GM23248 (cell line): ENCODE data around the gene MYH14.

Experiments
- EZH2 ChIP-seq: fragments of 200-600 bp; sonication (generic); IDR thresholded peaks from 2 replicates; pipeline ENCODE4 v1.6.1; 2018; ENCODE audit warnings: antibody characterized with exemption, mild to moderate bottlenecking; ENCODE audit not compliant: insufficient read depth, poor library complexity, severe bottlenecking
- EZH2phosphoT487 ChIP-seq: fragments of 200-600 bp; sonication (generic); IDR thresholded peaks from 2 replicates; pipeline ENCODE4 v1.6.1; 2018; ENCODE audit warnings: antibody characterized with exemption, moderate library complexity, mild to moderate bottlenecking, low read depth; ENCODE audit not compliant: insufficient read depth

DNA sequence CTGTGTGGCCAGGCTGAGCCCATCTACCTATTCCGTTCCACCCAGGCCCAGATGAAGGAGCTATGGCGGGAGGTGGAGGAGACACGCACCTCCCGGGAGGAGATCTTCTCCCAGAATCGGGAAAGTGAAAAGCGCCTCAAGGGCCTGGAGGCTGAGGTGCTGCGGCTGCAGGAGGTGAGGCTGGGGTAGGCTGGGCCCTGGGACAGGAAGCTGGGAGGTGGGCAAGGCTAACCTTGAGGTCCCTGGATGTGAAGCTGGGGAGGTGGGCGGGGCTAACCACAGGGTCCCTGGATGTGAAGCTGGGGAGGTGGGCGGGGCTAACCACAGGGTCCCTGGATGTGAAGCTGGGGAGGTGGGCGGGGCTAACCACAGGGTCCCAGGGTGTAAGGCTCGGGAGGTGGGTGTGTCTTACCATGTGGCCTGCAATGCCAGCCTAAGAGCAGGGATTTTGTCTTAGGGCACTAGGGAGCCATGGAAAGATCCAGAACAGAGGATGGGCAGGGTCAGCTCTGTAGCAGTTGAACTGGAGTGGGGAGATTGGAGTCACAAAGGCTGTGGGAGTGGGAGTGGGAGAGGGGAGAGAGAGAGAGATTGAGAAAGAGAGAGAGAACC lies 88.9 kb downstream of the MYH14 start:
- TF ChIP-seq EZH2: no peak
- no peak for TF ChIP-seq EZH2phosphoT487
